SK-N-MC (cell line): ENCODE data around the gene CD58.

Experiments
- EZH2 ChIP-seq: fragments of 200-600 bp; sonication (generic); IDR thresholded peaks from one replicate; pipeline ENCODE4 v1.6.1; 2017; ENCODE audit warnings: antibody characterized with exemption
- POLR2AphosphoS5 ChIP-seq: IDR thresholded peaks from 2 replicates; pipeline ENCODE4 v1.6.1; 2012; ENCODE audit warnings: mild to moderate bottlenecking, low read depth, low read length, borderline replicate concordance

- TF ChIP-seq POLR2AphosphoS5 (no peak), EZH2 (no peak)
Observed at GRCh38 chr1:116501870-116502244, 69.0 kb downstream of the CD58 start.
